Activated T-cell treated with anti-CD3 and anti-CD28 coated beads, Interleukin-2, amount 50 U/mL, for 72 hours (primary cell): ENCODE measurements around the gene TEN1. TPM values are rescaled to one million over a fixed set of nuclear protein-coding genes. Genes with fewer than 3 reads are reported as not detected.
"Not testable (repeated sequence)": the region's sequence is repeated elsewhere in the genome, so short reads cannot be mapped to it uniquely, and the experiment has no call there.

Experiments used
- ATAC-seq, 2 donors: fragments of 150-1000 bp; cut with Tn5 transposase; replicated peaks in 1 of 2; 2 replicates each; pipeline ENCODE4 v1.10.0; 2021; ENCODE audit warnings: moderate library complexity in 2 of 2, mild to moderate bottlenecking in 1 of 2
- DNase-seq, 2 donors: peaks; one replicate each; pipeline ENCODE4 v3.0.0; 2021 to 2022; ENCODE audit warnings: mixed read lengths in 1 of 2
- H3K27ac Mint-ChIP-seq: one replicate; pipeline ENCODE4 v1.8.0; 2022; ENCODE audit warnings: mild to moderate bottlenecking, moderate library complexity, mixed read lengths
- H3K27me3 Mint-ChIP-seq: one replicate; pipeline ENCODE4 v1.8.0; 2022; ENCODE audit warnings: low read depth, mixed read lengths
- H3K36me3 Mint-ChIP-seq, 2 donors: one replicate each; pipeline ENCODE4 v1.8.0; 2022; ENCODE audit warnings: mixed read lengths in 2 of 2, mild to moderate bottlenecking in 1 of 2; ENCODE audit not compliant: insufficient read depth in 2 of 2
- H3K4me1 Mint-ChIP-seq: one replicate; pipeline ENCODE4 v1.8.0; 2022; ENCODE audit warnings: low read depth, mixed read lengths
- H3K4me3 Mint-ChIP-seq, 2 donors: one replicate each; pipeline ENCODE4 v1.8.0; 2022; ENCODE audit warnings: mild to moderate bottlenecking in 2 of 2, mixed read lengths in 2 of 2, moderate library complexity in 2 of 2
- H3K9me3 Mint-ChIP-seq, 2 donors: one replicate each; pipeline ENCODE4 v1.8.0; 2022; ENCODE audit warnings: mixed read lengths in 2 of 2
- total RNA-seq, 2 donors: library from RNA; stranded (reverse); gene quantifications; one replicate each; pipeline ENCODE4 v1.2.3, GENCODE V29; 2022

Gene TEN1
- total RNA-seq, 2 donors from 2014 or later, result 18.2 to 21.8 TPM

GRCh38 chr17:75959051-75959838, 19.8 kb upstream of the TEN1 start:
- Mint-ChIP-seq H3K9me3 (no peaks in the 10 kb centered on the region), H3K4me3 (no peak overlapping the region), H3K36me3 (peaks cover 2 to 8% of the 10 kb centered on the region in 2 donors), H3K27ac (peak overlapping the region; percentile 7), H3K27me3 (no peaks in the 10 kb centered on the region), H3K4me1 (no peaks in the 10 kb centered on the region)
- DNase-seq, result no peak
- no peak for ATAC-seq

GRCh38 chr17:75959839-75960511, 19.1 kb upstream of the TEN1 start:
- no peaks in the 10 kb centered on the region for H3K27me3 Mint-ChIP-seq
- no peak overlapping the region for H3K27ac Mint-ChIP-seq
- no peaks in the 10 kb centered on the region for H3K4me1 Mint-ChIP-seq
- no peak overlapping the region for H3K4me3 Mint-ChIP-seq
- H3K9me3 Mint-ChIP-seq, result no peaks in the 10 kb centered on the region
- H3K36me3 Mint-ChIP-seq, result peaks cover 2 to 8% of the 10 kb centered on the region in 2 donors
- DNase-seq, result no peak
- no peak for ATAC-seq

- Mint-ChIP-seq H3K9me3 (no peaks in the 10 kb centered on the region), H3K36me3 (peaks cover 0 to 3% of the 10 kb centered on the region in 2 donors), H3K4me1 (no peaks in the 10 kb centered on the region), H3K27ac (no peak overlapping the region), H3K27me3 (no peaks in the 10 kb centered on the region), H3K4me3 (no peak overlapping the region)
- DNase-seq (no peak), ATAC-seq (no peak)
Measured at GRCh38 chr17:75965468-75965867, 13.6 kb upstream of the TEN1 start.

- not testable (repeated sequence) for H3K9me3 Mint-ChIP-seq, ATAC-seq, DNase-seq, H3K4me1 Mint-ChIP-seq, H3K4me3 Mint-ChIP-seq, H3K27ac Mint-ChIP-seq, H3K27me3 Mint-ChIP-seq, H3K36me3 Mint-ChIP-seq
Measured at GRCh38 chr17:75969044-75969443, 10.0 kb upstream of the TEN1 start.

GRCh38 chr17:75970011-75970523, 9.0 kb upstream of the TEN1 start:
- H3K27ac Mint-ChIP-seq, result peak overlapping the region; percentile 51
- no peaks in the 10 kb centered on the region for H3K4me1 Mint-ChIP-seq
- no peaks in the 10 kb centered on the region for H3K27me3 Mint-ChIP-seq
- no peak overlapping the region for H3K4me3 Mint-ChIP-seq
- H3K36me3 Mint-ChIP-seq, result peaks cover 0 to 5% of the 10 kb centered on the region in 2 donors
- ATAC-seq, result no peak
- no peak for DNase-seq
- H3K9me3 Mint-ChIP-seq, result no peaks in the 10 kb centered on the region

GRCh38 chr17:75970626-75971025, 8.4 kb upstream of the TEN1 start:
- Mint-ChIP-seq H3K4me3 (no peak overlapping the region), H3K4me1 (peaks cover 3% of the 10 kb centered on the region), H3K27ac (no peak overlapping the region), H3K9me3 (no peaks in the 10 kb centered on the region), H3K27me3 (no peaks in the 10 kb centered on the region), H3K36me3 (peaks cover 0 to 5% of the 10 kb centered on the region in 2 donors)
- no peak for ATAC-seq
- no peak for DNase-seq

GRCh38 chr17:75975187-75975586, 3.9 kb upstream of the TEN1 start:
- not testable (repeated sequence) for H3K27me3 Mint-ChIP-seq, H3K27ac Mint-ChIP-seq, DNase-seq, H3K9me3 Mint-ChIP-seq, H3K4me3 Mint-ChIP-seq, H3K36me3 Mint-ChIP-seq, ATAC-seq
- H3K4me1 Mint-ChIP-seq, result peaks cover 34% of the 10 kb centered on the region

GRCh38 chr17:75975757-75976174, 3.3 kb upstream of the TEN1 start:
- Mint-ChIP-seq H3K36me3 (peaks cover 3 to 6% of the 10 kb centered on the region in 2 donors), H3K4me3 (no peak overlapping the region), H3K4me1 (peaks cover 40% of the 10 kb centered on the region), H3K27ac (peak overlapping the region; percentile 92), H3K27me3 (no peaks in the 10 kb centered on the region), H3K9me3 (no peaks in the 10 kb centered on the region)
- DNase-seq (no peak), ATAC-seq (no peak)

GRCh38 chr17:75976175-75976848, 2.7 kb upstream of the TEN1 start:
- peak overlapping the region; percentile 92 for H3K27ac Mint-ChIP-seq
- peak overlapping the region; percentile 46 to 66 for H3K4me3 Mint-ChIP-seq
- H3K9me3 Mint-ChIP-seq, result no peaks in the 10 kb centered on the region
- H3K4me1 Mint-ChIP-seq, result peaks cover 46% of the 10 kb centered on the region
- no peak for ATAC-seq
- no peaks in the 10 kb centered on the region for H3K27me3 Mint-ChIP-seq
- DNase-seq, result no peak
- peaks cover 3 to 6% of the 10 kb centered on the region in 2 donors for H3K36me3 Mint-ChIP-seq

GRCh38 chr17:75979705-75980187, 706 bp downstream of the TEN1 start:
- Mint-ChIP-seq H3K27ac (peak overlapping the region; percentile 99), H3K4me3 (peak overlapping the region; percentile 99), H3K9me3 (no peaks in the 10 kb centered on the region), H3K27me3 (no peaks in the 10 kb centered on the region), H3K4me1 (peaks cover 46% of the 10 kb centered on the region), H3K36me3 (peaks cover 3 to 6% of the 10 kb centered on the region in 2 donors)
- ATAC-seq (peak; percentile 33 to 34), DNase-seq (no peak)

- peak overlapping the region; percentile 99 for H3K27ac Mint-ChIP-seq
- no peaks in the 10 kb centered on the region for H3K27me3 Mint-ChIP-seq
- H3K4me3 Mint-ChIP-seq, result peak overlapping the region; percentile 99
- H3K9me3 Mint-ChIP-seq, result no peaks in the 10 kb centered on the region
- H3K36me3 Mint-ChIP-seq, result peaks cover 3 to 6% of the 10 kb centered on the region in 2 donors
- peaks cover 45% of the 10 kb centered on the region for H3K4me1 Mint-ChIP-seq
- no peak for ATAC-seq
- no peak for DNase-seq
Measured at GRCh38 chr17:75980188-75981018, 1.4 kb downstream of the TEN1 start.

GRCh38 chr17:75981019-75981615, 2.1 kb downstream of the TEN1 start:
- H3K4me1 Mint-ChIP-seq, result peaks cover 39% of the 10 kb centered on the region
- DNase-seq, result no peak
- peak overlapping the region; percentile 99 for H3K4me3 Mint-ChIP-seq
- H3K36me3 Mint-ChIP-seq, result peaks cover 3 to 6% of the 10 kb centered on the region in 2 donors
- no peaks in the 10 kb centered on the region for H3K9me3 Mint-ChIP-seq
- H3K27me3 Mint-ChIP-seq, result no peaks in the 10 kb centered on the region
- ATAC-seq, result no peak
- H3K27ac Mint-ChIP-seq, result peak overlapping the region; percentile 84
